ENCODE results near the gene FHIT. TPM values are rescaled to one million over a fixed set of nuclear protein-coding genes. Genes with fewer than 3 reads are reported as not detected.

Gene FHIT
- total RNA-seq, 4 donors from 2014 or later: 4.4 to 10.6 (median 8.4) TPM

DNA sequence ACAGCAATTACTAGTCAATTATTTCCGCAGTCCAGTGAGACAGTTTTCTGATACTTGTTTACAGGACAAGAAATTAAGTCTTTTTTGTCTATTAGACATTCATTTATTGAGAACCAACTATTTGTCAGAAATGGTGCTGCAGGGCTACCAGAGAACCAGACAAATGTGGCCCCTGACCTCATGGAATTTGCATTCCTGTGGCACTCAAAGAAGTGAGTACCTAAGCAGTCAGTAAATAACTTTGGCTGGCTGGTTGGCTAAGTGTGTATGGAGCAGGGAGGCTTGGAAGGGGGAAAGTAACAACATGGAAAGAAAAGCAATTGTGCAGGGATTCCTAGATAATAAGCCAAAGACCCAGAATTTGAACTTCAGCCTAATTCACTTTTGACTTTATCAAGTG is 1364.5 kb downstream of the FHIT start:
- TF ChIP-seq, protein P1, sequence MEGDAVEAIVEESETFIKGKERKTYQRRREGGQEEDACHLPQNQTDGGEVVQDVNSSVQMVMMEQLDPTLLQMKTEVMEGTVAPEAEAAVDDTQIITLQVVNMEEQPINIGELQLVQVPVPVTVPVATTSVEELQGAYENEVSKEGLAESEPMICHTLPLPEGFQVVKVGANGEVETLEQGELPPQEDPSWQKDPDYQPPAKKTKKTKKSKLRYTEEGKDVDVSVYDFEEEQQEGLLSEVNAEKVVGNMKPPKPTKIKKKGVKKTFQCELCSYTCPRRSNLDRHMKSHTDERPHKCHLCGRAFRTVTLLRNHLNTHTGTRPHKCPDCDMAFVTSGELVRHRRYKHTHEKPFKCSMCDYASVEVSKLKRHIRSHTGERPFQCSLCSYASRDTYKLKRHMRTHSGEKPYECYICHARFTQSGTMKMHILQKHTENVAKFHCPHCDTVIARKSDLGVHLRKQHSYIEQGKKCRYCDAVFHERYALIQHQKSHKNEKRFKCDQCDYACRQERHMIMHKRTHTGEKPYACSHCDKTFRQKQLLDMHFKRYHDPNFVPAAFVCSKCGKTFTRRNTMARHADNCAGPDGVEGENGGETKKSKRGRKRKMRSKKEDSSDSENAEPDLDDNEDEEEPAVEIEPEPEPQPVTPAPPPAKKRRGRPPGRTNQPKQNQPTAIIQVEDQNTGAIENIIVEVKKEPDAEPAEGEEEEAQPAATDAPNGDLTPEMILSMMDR (IDR thresholded peaks at IDR 0.05; ENCODE audit: low read depth): no peak

DNA sequence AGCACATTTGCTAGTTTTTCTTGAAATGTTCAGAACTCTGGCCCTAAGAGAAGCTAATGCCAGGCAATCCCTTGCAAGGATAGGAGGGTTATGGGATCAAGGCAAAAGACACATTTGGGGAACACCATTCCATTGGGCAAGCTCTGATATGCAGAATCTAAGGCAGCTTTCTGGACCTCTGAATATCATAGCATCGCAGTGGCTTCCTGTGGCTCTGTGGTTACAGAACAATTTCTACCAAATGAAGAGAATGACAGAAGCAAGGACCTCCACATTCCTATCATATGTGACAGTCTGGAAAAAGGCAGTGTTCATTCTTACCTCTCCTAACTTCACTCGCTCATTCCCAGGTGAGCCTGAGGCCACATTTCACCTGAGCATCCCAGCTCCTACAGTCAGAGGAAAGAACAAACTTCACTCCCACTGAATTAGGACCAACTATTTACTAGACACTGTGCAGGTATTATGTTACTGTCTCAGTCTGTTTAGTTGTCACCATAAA is 1365.3 kb downstream of the FHIT start:
- TF ChIP-seq, protein P1 (IDR thresholded peaks at IDR 0.05; ENCODE audit: low read depth): no peak

DNA sequence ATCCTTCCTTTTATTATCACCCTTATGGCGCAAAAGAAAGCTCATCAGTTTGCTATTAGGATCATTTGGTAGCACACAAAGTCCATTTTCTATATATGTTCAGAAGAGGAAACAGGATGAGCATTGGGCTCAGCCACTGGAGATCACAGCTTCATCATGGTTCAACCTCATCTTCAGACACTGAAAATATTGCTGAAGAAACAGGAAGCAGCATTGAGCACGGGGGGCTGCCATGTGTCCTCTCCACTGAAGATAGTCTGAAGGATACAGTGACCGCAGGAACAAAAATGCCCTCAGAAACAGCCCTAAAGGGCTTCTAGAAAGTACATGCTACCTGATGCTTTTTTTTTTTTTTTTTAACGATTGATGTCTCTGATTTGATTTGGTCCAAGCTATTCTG is 1366.2 kb downstream of the FHIT start:
- TF ChIP-seq, protein P1 (IDR thresholded peaks at IDR 0.05; ENCODE audit: low read depth): no peak

DNA sequence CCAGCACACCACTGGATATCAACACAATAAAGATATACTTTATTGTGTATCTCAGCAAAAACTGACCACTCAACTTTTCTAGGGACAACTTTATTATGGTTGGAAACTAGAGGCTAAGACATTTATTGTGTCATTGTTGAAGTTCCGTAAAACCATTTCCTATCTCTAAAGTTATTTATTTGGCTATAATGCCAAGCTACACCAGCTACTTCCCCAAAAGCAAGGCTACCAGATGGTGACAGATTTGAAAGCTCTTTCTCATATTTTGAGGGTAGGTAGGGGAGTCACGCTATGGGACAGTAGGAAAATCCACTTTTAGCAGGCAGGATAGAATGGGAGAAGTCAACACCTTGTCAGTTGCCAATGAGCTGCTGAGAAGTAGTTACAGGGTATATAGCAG is 1366.8 kb downstream of the FHIT start:
- TF ChIP-seq, protein P1 (IDR thresholded peaks at IDR 0.05; ENCODE audit: low read depth): no peak

DNA sequence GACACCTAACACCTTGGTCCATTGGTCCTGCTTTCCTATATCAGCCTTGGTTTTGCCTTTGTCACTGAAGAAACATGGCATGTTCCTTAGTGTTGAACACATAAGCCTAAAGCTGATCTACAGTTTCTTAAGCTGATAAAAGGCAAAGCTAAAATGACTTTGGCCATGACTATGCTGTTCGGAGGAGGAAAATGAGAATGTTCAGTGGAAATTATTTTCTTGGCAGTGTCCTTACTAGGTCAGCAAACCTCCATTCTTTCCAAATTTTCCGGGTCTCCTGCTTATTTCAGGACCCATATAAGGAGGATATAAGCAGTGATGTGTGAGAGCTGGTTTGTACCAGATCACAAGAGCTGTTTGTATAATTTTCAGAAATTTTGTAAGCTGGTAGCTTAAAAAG is 1368.5 kb downstream of the FHIT start:
- TF ChIP-seq, protein P1 (IDR thresholded peaks at IDR 0.05; ENCODE audit: low read depth): no peak

DNA sequence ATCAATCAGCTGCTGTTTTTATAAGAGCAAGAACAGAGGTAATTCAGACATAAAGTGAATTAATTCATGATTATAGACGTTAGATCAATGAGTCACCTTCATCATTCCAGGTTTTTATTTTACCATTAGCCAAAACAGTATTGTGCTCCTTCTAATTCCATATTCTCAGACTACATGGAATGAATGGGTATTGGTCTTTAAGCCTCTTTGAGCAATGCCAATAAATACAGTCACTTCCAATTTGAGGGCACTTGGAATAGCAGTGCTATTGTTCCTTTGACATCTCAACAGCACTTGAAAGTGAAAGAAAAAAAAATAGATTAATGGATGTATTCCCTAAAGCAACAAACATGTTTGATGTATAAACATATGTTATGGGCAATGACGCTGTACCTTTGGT is 1370.5 kb downstream of the FHIT start:
- TF ChIP-seq, protein P1 (IDR thresholded peaks at IDR 0.05; ENCODE audit: low read depth): no peak

DNA sequence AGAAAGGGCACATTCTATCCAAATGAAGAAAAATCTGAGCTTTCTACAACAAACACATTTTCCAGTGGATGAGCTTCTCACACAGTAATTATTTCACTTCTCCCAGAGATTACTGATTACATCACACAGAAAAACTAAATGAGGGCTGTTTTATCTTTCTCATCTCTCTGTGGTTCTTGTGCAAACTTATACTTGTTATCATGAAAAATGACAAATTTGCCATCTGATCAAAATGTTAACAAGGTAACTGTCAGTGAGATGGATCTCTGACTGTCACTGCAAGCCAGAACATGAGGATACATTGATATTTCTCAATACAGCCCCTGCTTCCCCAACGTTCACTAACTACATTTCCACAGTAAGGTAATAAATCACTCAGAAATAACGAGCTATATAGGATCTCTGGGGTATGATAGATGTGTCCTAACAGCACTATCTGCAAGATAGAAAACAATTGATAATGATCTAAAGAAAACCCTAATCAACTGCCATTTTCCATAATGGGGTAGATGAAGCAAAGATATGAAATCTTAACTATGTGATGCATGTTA is 1372.1 kb downstream of the FHIT start:
- TF ChIP-seq, protein P1 (IDR thresholded peaks at IDR 0.05; ENCODE audit: low read depth): no peak

Measured in subcutaneous adipose tissue (tissue), 4 donors.